Stimulated activated CD4-positive, alpha-beta T cell treated with anti-CD3 and anti-CD28 coated beads, Interleukin-4, amount 100 ng/mL, for 4 hours (primary cell): Measurements from ENCODE around the gene HS2ST1.
A peak's percentile ranks its signal among the peaks of the same experiment; 100 is the strongest.

Source experiments
- DNase-seq, 2 experiments: peaks; one replicate each; pipeline ENCODE4 v3.0.0-alpha.2; 2020

Gene HS2ST1

DNA sequence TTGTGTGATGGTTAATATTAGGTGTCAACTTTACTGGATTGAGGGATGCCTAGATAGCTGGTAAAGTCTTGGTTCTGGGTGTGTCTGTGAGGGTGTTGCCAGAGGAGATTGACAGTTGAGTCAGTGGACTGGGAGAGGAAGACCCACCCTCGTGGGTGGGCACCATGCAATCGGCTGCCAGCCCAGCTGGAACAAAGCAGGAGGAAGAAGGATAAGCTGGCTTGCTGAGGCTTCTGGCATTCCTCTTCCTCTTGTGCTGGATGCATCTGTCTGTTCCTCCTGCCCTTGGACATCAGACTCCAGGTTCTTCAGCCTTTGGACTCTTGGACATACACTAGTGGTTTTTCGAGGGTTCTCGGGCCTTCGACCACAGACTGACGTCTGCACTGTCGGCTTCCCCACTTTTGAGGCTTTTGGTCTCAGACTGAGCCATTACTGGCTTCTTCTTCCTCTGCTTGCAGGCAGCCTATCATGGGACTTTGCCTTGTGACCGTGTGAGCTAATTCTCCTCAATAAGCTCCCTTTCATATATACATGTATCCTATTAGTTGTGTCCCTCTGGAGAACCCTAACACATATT lies 230.0 kb downstream of the HS2ST1 start:
- DNase-seq = no peak

GRCh38 chr1:87144981-87145380 lies 230.5 kb downstream of the HS2ST1 start:
- no peak for DNase-seq

DNA sequence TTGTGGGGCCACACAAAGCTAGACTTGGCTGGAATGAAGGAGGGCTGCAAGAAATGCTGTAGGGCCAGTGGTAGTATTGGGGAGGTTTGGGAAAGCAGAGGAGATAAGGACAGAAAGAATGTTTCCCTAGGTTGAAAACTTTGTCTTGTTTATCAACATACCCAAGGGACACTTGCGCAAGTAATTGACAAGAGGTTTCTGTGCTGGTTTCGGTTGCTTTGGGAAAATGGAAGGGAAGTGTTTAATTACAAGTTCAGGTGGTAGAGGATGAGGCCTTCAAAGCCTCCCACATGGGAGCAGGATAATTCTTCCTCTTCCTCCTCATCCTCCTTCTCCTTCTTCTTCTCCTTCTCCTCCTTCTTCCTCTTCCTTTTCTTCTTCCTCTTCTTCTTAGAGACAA lies 232.1 kb downstream of the HS2ST1 start:
- DNase-seq = no peak

DNA sequence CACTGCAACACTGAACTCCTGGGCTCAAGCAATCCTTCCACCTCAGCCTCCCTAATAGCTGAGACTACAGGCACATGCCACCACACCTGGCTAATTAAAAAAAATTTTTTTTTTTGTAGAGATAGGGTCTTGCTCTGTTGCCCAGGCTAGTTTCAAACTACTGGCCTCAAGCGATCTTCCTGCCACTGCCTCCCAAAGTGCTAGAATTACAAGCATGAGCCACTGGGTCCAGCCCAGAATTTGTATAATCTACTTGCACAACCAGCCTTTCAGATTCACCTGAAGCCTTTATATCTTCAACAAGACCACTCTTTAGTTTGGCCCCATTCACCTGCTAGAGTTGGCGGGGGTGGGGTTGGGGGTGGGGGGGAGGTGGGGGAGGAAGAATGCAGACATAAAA lies 232.6 kb downstream of the HS2ST1 start:
- DNase-seq = no peak

- no peak for DNase-seq
Observed at GRCh38 chr1:87147851-87148250, 233.4 kb downstream of the HS2ST1 start.

- DNase-seq = no peak
Observed at GRCh38 chr1:87148661-87149060, 234.2 kb downstream of the HS2ST1 start.

DNA sequence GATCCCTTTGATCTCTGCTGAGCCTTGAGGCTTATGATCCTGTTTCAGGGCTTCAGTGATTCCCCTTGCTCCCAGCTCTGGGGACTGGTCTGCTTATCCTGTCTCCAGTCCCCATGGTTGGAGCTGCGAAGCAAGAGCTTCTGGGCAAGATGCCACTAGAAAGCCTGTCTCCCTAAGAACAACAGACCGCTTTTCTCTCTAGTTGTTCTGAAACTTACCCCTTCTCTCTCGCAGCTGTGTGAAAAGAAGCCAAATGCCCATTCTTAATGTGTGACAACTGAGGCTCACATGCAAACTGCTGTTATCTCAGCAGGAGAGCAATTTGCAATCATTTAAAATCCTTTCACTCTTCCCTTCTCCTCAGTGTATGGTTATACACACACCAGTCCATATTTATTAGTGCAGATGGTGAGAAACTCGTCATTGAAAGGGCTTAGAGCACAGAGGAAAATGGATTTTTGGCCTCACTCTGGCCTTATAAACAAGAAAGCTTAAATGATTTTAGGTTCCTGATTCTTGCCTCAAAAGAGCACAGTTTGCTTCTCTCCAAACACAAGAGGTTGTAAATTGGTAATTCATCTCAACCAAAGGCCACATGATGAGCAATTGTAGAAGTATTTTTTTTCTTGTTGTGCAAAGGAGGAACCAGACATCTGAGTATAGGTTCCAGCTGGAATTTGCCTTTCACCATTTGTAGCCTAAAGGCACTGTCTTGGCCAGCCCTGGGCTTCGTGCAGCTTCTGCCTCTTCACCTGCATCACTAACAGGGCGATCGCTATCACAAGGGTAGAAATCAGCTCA lies 235.0 kb downstream of the HS2ST1 start:
- no peak for DNase-seq

DNA sequence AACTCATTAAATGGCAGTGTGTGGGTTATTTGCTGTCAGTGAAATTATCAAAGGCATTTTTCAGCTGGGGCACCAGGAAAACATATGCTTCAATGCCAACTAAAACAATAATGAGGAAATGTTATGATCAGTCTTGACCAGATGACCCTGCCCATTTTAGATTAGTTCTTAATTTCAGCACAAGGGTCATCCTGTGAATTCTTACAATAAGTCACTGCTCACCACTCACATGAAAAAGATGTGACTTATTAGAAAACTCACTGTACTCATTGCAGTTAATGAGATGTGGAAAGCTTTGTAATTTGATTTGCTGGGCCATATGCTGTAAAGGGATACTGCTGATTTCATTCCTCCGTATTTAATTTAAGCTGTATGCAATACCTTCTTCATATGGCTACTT lies 235.7 kb downstream of the HS2ST1 start:
- no peak for DNase-seq

GRCh38 chr1:87151500-87152421 lies 237.3 kb downstream of the HS2ST1 start:
- DNase-seq = peak; percentile 32 to 36

DNA sequence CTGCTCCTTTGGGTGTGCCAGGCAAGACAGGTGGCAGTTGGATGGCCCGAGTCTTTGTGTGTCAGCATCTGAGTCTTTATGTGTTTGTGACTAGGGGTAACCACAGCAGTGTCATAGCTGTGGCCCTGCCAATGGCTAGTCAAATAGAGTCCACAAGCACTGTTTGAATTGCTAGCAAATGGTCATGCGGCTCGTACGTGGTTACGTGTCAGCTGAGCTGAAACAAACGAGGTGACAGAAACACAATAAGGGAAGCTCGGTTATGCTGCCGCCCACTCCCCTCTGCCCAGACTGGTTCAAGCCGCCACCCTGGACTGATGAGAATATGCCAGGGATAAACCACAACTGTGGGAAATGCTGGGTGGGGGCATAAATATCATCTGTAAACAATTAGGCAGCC lies 239.9 kb downstream of the HS2ST1 start:
- DNase-seq = no peak

- DNase-seq = no peak
Observed at GRCh38 chr1:87155170-87155569, 240.7 kb downstream of the HS2ST1 start.

- DNase-seq = no peak
Observed at GRCh38 chr1:87155648-87156047, 241.2 kb downstream of the HS2ST1 start.

DNA sequence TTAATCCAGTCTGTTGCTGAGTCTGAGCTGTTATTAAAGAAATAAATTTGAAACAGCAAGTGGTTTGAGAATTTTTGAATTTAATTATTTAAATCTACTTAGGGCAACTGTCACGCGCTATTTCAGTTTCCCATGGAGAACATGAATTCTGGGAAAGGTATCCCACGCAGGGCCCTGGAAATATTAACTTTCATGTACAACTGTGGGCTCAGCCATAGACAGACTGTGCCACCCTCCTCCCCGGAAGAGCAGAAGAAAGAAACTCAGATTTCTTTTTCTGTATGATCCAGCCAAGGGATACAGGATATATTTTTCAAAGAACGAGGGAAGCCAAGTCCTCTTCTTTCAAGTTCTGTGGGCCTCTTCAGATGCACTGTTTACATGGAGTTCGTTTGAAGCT lies 241.7 kb downstream of the HS2ST1 start:
- no peak for DNase-seq

DNA sequence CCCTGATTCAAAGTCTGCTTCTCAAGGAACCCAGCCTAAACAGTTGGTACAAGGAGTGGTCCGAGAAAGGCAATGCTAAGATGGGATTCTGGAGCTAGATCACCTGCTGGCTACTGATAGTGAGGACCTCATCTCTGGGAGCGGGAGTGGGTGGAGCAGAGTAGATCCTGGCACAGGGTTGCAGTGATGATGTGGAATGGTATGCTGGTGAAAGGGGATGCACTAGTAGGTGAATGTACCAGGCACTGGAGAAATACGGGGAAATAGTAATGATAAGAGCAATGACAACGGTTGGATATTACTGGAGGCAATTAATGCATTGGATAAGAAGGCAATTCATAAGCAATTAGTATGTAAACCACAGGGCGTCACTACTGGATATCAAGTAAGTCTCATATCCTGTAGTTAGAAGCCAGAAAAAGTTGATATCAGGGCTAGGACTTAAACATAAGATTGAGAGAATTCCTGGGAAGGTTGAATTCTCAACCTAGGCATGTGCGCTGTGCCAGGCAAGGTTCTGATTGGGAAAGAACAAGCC lies 245.0 kb downstream of the HS2ST1 start:
- DNase-seq = no peak
